GM12873 (cell line): Measurements from ENCODE around the gene ALKBH7.

Experiments
- CTCF ChIP-seq: IDR thresholded peaks from 2 replicates; pipeline ENCODE4 v1.5.1; 2012; ENCODE audit warnings: low read depth, mild to moderate bottlenecking, moderate library complexity, low read length, control low read depth; ENCODE audit not compliant: insufficient read depth; ENCODE audit errors: missing control alignments

Gene ALKBH7

GRCh38 chr19:6384381-6384780 lies 11.8 kb downstream of the ALKBH7 start:
- no peak for TF ChIP-seq CTCF

- no peak for TF ChIP-seq CTCF
Observed at GRCh38 chr19:6387372-6387771, 14.8 kb downstream of the ALKBH7 start.

- no peak for TF ChIP-seq CTCF
Observed at GRCh38 chr19:6392221-6393073, 19.9 kb downstream of the ALKBH7 start.

- peak; percentile 22 for TF ChIP-seq CTCF
Observed at GRCh38 chr19:6393074-6393982, 20.7 kb downstream of the ALKBH7 start, which contains the start of gene GTF2F1. Gene GTF2F1, minus strand, starts transcription at chr19:6393164. Its CDS starts 169 bp downstream, at chr19:6392995.

- no peak for TF ChIP-seq CTCF
Observed at GRCh38 chr19:6393983-6394412, 21.4 kb downstream of the ALKBH7 start.

- TF ChIP-seq CTCF: no peak
Observed at GRCh38 chr19:6394831-6395230, 22.2 kb downstream of the ALKBH7 start.

GRCh38 chr19:6396305-6396704 lies 23.7 kb downstream of the ALKBH7 start:
- no peak for TF ChIP-seq CTCF
